GM19438 (cell line): ENCODE data around the gene NINL.
A peak's percentile ranks its signal among the peaks of the same experiment; 100 is the strongest.

ENCODE experiments used
- ATAC-seq: cut with Tn5 transposase; IDR thresholded peaks from one replicate; pipeline ENCODE4 v1.9.1; 2021; ENCODE audit warnings: low read depth; ENCODE audit not compliant: unreplicated experiment

NINL gene

DNA sequence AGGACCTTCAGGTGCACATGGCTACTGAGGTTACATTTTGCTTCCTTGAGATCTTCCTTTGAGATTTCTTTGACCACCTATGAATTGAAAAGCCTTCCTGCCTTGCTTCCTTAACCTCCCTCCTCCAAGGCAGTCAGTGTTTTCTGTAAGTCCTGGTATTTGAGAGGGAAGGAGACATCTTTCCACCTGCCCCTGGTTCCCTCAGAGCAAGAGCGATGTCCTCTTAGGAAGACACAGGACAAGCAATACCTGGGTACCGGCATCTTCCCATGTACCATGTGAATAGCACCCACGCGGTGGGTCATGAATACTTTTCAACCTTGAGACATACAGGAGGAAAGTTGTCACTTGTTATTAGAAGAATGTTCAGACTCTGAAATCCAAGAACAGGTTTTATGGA is 140.8 kb downstream of the NINL start:
- no peak for ATAC-seq

DNA sequence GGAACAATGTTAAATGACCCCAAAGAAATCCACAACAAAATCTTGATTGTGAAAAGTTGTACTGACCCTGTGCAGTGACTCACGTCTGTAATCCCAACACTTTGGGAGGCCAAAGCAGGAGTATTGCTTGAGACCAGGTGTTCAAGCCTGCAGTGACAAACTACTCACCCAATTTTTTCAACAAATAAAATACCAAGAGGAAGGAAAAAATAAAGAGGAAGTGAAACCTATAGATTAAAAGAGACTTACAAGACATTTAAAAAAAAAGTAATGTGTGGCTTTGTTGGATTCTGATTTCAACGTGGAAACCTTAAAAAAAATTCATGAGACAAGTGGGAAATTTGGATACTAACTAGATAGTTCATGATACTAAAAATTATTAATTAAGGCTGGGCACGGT is 146.0 kb downstream of the NINL start:
- no peak for ATAC-seq

GRCh38 chr20:25437153-25437581 is 148.2 kb downstream of the NINL start:
- ATAC-seq, result no peak

DNA sequence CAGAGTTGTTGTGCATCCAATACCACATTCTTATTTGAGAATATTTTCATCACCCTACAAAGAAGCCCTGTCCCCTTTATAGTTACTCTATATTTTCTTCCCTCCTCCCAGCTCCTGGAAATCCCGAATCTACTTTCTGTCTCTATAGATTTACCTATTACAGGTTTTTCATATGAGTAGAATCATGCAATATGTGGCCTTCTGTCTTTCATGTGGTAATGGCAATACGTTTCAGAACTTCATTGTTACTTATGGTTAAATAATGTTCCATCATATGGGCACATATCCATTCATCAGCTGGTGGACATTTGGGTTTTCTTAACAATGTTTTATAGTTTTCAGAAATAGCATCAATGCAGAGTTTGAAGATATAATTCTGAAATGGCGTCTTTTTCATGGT is 160.8 kb downstream of the NINL start:
- no peak for ATAC-seq

GRCh38 chr20:25422032-25422431 is 163.3 kb downstream of the NINL start:
- ATAC-seq, result no peak

DNA sequence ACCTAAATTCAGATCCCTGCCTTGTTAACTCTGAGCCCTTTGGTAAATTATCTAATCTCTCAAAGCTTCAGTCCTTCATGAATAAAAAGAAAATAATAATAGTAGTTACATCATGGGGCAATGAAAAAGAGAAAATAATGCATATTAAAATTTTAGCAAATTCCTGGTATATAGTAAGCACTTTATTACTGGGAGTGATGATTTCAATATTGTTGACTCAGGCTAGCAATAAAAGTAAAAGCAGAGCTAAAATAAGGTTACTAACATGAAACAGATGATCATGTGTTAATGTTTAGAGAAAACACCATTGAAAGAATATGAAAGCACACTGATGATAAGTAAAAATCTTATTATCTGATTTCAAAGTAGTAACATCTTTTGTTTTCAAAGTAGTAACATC is 164.2 kb downstream of the NINL start:
- no peak for ATAC-seq

DNA sequence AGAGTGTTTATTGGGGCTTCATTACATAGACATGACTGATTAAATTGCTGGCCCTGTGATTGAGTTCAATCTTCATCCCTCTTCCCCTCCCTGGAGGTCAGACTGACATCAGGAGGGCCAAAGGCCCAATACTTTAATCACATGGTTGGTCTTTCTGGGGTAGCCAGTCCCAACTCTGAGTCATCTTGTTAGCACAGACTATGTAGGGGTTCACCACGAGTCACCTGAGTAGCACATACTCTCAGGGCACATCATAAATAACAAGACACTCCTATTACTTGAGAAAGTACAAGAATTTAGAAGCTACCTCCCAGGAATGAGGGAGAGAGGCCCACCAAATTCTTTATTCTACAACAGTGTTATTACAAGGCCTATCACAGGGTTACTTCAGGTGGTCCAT is 166.6 kb downstream of the NINL start:
- ATAC-seq, result no peak

- no peak for ATAC-seq
Observed at GRCh38 chr20:25408890-25409289, 176.4 kb downstream of the NINL start.

DNA sequence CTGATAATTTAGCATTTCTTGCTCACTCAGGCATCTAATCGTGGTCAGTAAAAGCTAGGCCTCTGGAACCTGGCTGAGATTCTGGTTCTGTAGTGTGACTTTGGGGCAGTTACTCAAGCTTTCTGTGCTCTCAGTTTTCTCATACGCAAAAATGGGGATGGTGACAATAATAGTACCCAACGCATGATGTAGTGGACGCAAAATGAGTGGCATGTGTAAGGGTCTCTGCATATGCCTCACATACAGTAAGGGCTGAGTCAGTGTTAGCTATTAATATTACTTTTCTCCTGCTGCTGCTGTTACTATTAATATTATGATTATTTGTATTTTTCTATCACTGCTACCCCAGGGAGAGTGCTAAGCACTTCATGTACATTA is 177.2 kb downstream of the NINL start:
- ATAC-seq, result no peak

DNA sequence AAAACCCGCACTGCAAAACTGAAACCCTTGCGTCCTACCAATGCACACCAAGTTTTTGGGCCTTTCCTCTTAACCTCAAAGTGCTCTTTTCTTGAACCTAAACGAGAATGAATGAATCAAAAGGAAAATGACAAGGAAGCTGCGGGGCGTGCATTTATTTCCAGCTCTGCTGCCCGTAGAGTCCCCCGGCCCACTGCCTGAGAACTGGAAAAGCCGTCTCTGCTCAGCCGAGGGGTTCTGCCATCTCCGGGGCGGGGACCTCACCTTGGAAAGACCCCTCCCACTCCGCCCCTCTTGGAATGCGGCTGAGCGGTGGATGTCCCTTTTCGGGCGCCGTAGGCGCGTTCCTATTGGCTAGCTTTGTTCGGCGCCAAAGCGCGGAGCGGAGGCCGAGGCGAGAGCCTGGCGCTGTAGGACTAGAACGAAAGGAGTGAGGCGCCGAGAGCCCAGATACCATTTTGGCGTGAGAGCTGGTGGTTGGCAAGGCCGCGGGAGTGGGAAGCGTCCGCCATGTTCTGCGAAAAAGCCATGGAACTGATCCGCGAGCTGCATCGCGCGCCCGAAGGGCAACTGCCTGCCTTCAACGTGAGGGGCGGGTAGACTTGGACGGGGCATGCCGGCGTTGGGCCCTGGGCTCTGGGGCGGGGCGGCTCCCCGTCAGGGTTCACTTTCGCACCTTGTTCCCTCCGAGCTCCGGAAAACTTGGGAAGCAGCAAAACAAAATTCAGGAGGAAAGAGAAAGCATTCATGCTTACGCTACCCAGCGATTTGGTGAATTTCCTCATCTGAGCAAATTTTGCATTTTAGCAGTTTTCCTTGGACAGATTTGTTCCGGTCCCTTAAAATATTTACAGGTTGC is 177.8 kb downstream of the NINL start, which contains the start of gene GINS1:
Gene GINS1 (plus strand): TSS at position 363 of the 859 bp plus-strand sequence. CDS start 148 bp downstream, at position 511.
- ATAC-seq, result peak; percentile 89
